Measurements from ENCODE around the gene ASPN. TPM values are rescaled to one million over a fixed set of nuclear protein-coding genes. Genes with fewer than 3 reads are reported as not detected.

The ASPN gene
- total RNA-seq, result 419 TPM

- DNase-seq, result peak; percentile 83
These were observed at the start of gene ASPN for GRCh38 chr9:92482329-92482728. Gene ASPN, minus strand, starts transcription at chr9:92482506.

GRCh38 chr9:92530893-92531292, 48.6 kb upstream of the ASPN start:
- DNase-seq, result no peak

GRCh38 chr9:92529124-92529523, 46.8 kb upstream of the ASPN start:
- DNase-seq, result no peak

- DNase-seq, result no peak
These were observed 46.2 kb upstream of the ASPN start for GRCh38 chr9:92528522-92528849.

GRCh38 chr9:92527832-92528521, 45.7 kb upstream of the ASPN start:
- no peak for DNase-seq

GRCh38 chr9:92527291-92527828, 45.1 kb upstream of the ASPN start:
- DNase-seq, result no peak

GRCh38 chr9:92525306-92525705, 43.0 kb upstream of the ASPN start:
- no peak for DNase-seq

- DNase-seq, result no peak
These were observed 42.6 kb upstream of the ASPN start for GRCh38 chr9:92524881-92525280.

GRCh38 chr9:92522983-92523970, 41.0 kb upstream of the ASPN start:
- no peak for DNase-seq

GRCh38 chr9:92520837-92521236, 38.5 kb upstream of the ASPN start:
- DNase-seq, result no peak

- no peak for DNase-seq
These were observed 35.9 kb upstream of the ASPN start for GRCh38 chr9:92518199-92518598.

GRCh38 chr9:92517046-92517445, 34.7 kb upstream of the ASPN start:
- no peak for DNase-seq

- DNase-seq, result no peak
These were observed 34.2 kb upstream of the ASPN start for GRCh38 chr9:92516521-92516920.

- DNase-seq, result no peak
These were observed 32.3 kb upstream of the ASPN start for GRCh38 chr9:92514635-92515034.

- DNase-seq, result no peak
These were observed 31.0 kb upstream of the ASPN start for GRCh38 chr9:92513349-92513748.

- no peak for DNase-seq
These were observed 30.3 kb upstream of the ASPN start for GRCh38 chr9:92512622-92513021.

GRCh38 chr9:92510747-92511146, 28.4 kb upstream of the ASPN start:
- no peak for DNase-seq

GRCh38 chr9:92509050-92509449, 26.7 kb upstream of the ASPN start:
- peak; percentile 68 for DNase-seq

- peak; percentile 35 for DNase-seq
These were observed 25.9 kb upstream of the ASPN start for GRCh38 chr9:92508018-92508820.

GRCh38 chr9:92507496-92507895, 25.2 kb upstream of the ASPN start:
- no peak for DNase-seq

GRCh38 chr9:92507005-92507404, 24.7 kb upstream of the ASPN start:
- no peak for DNase-seq

GRCh38 chr9:92506184-92506857, 24.0 kb upstream of the ASPN start:
- peak; percentile 88 for DNase-seq

Data from tongue (tissue), 2 donors.